HG02970 (cell line): ENCODE results near the gene IFI6.
"Not testable (repeated sequence)": the region's sequence is repeated elsewhere in the genome, so short reads cannot be mapped to it uniquely, and the experiment has no call there.

ENCODE experiments used
- ATAC-seq: cut with Tn5 transposase; IDR thresholded peaks from one replicate; pipeline ENCODE4 v1.9.1; 2021; ENCODE audit warnings: mild to moderate bottlenecking, moderate library complexity, moderate number of reproducible peaks; ENCODE audit not compliant: unreplicated experiment, low FRiP score

IFI6 gene

DNA sequence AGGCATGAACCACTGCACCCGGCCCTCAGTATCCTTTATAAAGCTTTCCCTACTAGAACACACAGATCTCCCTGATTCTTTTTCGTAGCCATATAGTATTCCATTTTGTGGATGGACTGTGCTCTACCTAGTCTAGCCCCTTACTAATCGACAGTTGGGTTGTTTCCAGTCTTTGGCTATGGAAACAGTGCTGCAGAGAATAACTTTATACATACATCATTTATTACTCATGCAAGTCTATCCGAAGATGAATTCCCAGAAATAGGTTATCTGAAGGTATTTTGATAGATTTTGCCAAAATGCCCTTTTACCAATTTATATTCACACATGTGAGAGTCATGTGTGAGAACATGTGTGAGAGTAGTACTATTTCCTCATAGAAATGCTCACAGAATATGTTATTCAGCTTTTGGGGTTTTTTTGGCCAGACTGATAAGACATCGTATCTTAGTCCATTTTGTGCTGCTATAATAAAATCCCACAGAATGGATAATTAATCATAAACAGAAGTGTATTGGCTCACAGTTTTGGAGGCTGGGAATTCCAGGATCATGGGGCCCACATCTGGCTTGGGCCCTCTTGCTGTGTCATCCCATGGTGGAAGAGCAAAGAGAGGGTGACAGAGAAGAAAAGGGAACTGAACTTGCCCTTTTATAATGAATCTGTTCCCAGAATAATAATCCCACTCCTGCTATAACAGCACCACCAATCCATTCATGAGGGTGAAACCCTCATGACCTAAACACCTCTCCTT, 19.7 kb downstream of the IFI6 start:
- no peak for ATAC-seq

- no peak for ATAC-seq
Observed at GRCh38 chr1:27650539-27651175, 21.3 kb downstream of the IFI6 start.

- ATAC-seq: no peak
Observed at GRCh38 chr1:27650171-27650538, 21.8 kb downstream of the IFI6 start.

- ATAC-seq: no peak
Observed at GRCh38 chr1:27649306-27649635, 22.7 kb downstream of the IFI6 start.

DNA sequence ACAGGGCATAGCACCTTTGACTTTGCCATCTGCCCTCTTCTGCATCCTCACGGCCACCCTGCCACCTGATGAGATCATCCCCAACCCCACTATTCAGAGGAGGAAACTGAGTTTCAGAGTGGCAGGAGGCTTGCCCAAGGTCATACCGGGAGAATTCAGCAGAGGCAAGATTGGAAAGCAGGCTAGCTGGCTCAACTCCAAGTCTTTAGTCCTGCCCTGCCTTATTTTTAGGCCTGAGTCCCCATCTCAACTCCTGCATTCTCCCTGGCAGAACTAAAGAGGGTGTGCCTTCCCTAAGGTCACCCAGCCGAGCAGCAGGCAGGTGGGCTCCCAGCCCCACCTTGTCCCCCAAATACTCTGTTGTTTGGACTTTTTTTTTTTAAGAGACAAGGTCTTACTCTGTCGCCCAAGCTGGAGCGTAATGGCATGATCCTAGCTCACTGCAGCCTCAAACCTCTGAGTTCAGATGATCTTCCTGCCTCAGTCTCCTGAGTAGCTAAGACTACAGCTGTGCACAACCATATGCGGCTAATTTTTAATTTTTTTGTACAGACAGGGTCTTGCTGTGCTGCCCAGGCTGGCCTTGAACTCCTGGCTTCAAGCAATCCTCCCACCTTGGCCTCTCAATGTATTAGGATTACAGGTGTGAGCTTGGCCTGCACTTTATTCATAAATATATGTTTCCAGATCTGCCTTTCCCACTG, 23.2 kb downstream of the IFI6 start:
- ATAC-seq: no peak

- no peak for ATAC-seq
Observed at GRCh38 chr1:27647328-27647727, 24.7 kb downstream of the IFI6 start.

- no peak for ATAC-seq
Observed at GRCh38 chr1:27646676-27647075, 25.3 kb downstream of the IFI6 start.

DNA sequence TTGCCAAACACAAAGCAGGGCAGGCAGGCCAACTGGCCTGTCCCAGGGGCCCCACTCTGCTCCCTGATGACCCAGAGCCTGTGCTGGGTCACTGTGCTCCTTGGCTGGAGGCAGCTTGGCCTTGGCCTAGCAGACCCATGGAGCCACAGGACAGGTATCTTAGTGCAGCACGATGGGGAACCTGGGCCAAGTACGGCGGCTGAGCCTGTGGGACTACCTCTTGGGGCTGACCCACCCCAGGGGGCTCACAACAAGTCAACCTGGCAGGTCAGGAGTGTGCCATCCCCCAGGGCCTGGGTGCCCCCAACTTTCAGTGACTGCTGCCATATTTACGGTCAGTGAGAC, 26.9 kb downstream of the IFI6 start:
- no peak for ATAC-seq

DNA sequence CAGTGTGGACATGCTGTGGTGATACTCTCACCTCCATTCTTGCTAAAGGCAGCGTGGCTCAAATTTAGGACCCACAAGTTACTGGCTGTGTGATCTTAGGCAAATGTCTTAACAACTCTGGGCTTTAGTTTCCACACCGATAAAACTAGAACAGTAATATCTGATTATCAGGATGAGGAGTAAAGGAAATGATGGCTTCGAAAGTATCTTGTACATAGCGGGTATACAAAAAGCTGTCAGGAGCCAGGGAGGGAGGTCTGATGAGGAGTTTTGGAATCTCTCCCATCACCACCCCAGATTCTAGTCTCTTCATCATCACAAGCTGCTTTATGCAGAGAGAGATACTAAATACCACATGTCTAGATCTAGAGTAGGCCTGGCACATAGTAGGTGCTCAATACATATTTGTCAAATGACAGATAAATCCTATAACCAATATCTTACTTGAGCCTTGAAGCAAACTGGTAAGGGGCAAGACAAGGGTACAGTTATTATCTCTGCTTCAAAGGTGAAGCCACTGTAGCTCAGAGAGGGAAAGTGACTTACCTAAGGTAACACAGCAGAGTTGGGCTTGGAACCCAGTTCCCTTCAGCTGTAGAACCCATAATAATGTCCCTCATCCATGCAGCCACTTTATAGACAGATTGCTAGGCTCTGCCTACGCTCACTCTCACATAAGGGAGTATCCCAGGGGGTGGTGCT, 27.5 kb downstream of the IFI6 start:
- no peak for ATAC-seq

GRCh38 chr1:27643600-27644368, 28.2 kb downstream of the IFI6 start:
- ATAC-seq: no peak

DNA sequence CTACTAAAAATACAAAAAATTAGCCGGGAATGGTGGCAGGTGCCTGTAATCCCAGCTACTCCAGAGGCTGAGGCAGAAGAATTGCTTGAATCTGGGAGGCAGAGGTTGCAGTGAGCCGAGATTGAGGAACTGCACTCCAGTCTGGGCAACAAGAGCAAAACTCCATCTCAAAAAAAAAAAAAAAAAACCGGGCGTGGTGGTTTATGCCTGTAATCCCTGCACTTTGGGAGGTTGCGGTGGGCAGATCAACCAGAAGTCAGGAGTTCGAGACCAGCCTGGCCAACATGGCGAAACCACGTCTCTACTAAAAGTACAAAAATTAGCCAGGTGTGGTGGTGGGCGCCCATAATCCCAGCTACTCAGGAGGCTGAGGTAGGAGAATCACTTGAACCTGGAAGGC, 31.5 kb downstream of the IFI6 start:
- ATAC-seq: not testable (repeated sequence)

- no peak for ATAC-seq
Observed at GRCh38 chr1:27638805-27639204, 33.2 kb downstream of the IFI6 start.

DNA sequence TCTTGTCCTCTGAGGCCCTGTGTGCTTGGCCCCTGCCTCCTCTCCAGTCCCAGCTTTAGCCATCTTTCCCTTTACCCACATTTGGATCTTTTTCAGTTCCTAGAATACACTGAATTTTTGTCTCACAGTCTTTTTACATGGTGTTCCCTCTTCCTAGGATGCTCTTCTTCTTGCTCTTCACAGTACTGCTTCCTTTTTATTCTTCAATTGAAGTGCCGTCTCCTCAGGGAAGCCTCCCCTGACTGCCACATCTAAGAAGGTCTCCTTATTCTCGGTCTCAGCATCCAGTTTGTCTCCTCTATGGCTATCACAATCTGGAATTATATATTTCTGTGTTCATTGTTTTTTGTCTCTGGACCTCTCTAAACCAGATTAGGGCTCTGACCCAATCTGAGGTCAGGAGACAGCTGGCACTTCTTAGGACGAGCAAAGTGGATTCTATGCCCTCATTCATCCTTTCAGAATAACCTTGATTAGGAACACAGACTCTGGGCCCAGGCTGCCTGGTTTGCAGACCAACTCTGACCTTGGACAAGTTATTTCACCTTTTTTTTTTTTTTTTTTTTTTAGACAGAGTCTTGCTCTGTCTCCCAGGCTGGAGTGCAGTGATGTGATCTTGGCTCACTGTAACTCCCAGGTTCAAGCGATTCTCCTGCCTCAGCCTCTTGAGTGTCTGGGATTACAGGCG, 33.8 kb downstream of the IFI6 start:
- ATAC-seq: no peak

DNA sequence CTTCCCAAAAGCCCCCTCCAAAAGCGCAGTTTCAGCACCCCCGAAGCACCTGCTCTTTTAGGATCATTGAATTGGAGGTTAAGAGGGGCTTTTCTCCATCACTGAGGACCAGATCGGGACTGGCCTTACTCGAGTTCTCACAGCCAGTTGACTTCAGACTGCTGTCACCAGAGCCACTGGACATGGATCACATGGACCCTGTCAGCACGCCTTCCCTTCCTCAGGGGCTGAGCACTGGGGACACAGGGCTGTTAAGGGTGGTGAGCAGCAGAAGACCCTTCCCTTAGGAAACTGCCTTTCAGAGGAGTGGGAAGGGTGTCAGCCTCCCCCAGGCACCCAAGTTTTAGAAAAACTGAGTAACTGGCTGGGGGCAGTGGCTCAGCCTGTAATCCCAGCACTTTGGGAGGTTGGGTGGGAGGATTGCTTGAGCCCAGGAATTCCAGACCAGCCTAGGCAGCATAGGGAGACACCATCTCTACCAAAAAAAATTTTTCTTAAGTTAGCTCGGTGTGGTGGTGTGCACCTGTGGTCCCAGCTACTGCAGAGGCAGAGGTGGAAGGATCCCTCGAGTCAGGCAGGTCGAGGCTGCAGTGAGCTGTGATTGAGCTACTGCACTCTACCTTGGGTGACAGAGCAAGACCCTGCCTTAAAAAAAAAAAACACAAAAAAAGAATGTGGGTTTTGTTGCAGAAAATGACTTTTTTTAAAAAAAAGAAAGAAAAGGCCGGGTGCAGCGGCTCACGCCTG, 36.4 kb downstream of the IFI6 start:
- no peak for ATAC-seq

GRCh38 chr1:27634985-27635367, 37.0 kb downstream of the IFI6 start, which contains the start of gene FGR:
FGR (minus strand) TSS chr1:27635185; CDS start chr1:27623916, 11,269 bp downstream.
- ATAC-seq: no peak

DNA sequence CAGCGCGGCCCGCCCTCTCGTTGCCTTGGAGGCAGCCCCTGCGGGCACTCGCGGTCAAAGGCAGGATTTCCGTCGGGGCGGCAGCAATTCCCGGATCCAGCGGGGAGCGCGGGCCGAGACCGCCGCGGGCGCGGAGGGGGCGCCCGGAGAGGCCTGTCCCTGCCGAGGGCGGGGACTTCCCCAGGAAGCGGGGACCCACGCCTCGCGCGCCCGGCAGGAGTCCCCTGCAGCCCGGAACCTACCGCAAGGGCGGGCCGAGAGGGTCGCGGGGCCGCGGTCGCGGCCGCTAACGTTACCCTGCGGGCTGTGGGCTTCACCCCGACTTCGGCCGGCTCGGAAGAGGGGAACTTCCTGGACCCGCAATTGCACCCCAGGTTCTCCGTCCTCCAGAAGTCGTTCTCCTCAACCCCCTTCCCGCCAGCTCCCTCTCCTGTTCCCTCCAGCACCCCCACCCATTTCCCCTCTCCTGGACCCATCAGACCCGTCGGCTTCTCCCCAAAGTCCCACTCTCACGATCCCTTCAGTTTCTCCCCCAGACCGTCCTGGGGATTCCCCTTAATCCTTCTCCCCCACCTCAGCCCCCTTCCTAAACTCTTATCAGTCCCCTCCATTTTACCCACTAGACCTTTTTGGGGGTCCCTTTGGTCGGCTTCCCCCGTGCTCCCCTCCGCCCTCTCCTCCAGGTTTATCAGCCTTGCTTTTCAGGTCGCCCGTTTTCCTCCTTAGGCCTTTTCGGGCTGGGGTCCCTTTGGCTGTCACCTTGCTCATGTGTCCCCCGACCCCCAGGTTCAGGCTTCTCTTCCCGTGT, 37.6 kb downstream of the IFI6 start:
- ATAC-seq: no peak

- ATAC-seq: no peak
Observed at GRCh38 chr1:27633640-27634176, 38.3 kb downstream of the IFI6 start.

- ATAC-seq: no peak
Observed at GRCh38 chr1:27633298-27633610, 38.7 kb downstream of the IFI6 start.
